Fibroblast of the aortic adventitia (primary cell): ENCODE measurements around the gene KIF16B. TPM values are rescaled to one million over a fixed set of nuclear protein-coding genes. Genes with fewer than 3 reads are reported as not detected.

Experiments
- DNase-seq: peaks from one replicate; pipeline ENCODE4 v3.0.0-alpha.2; 2010; ENCODE audit warnings: low read depth
- H3K4me3 ChIP-seq: 2 replicates; pipeline ENCODE4 v1.5.1; 2011; ENCODE audit warnings: low read depth, mild to moderate bottlenecking, control low read depth, low read length, moderate library complexity
- total RNA-seq: library from RNA; depleted of rRNA; stranded (reverse); fragments of >200 nt; gene quantifications from 2 replicates; pipeline ENCODE4 v1.2.3, GENCODE V29; 2012; ENCODE audit warnings: low replicate concordance
- TF ChIP-seq, protein P1 (sequence below): IDR thresholded peaks from 2 replicates; pipeline ENCODE4 v1.5.1; 2011; ENCODE audit warnings: mild to moderate bottlenecking, low read length, control low read depth, inconsistent platforms; ENCODE audit not compliant: insufficient read depth

The KIF16B gene
- total RNA-seq, 1 donor = 14.5 TPM

DNA sequence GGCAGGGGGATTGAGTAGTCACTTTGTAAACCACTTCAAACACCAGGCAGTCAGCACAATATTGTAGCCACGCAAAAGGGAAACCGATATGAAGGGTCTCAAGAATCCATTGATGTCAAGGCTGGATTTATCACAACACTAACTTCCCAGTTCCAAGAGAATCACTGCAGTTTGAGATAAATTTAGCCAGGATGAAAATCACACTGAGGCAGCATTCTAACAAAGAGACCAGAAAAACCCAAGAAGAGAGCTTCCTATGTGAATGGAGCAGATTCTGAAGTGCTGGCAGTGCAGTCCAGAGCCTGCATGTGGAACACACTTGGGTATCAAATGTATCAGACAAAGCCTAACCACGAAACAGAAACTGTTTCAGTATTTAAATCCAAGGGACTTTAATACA is 84.6 kb downstream of the KIF16B start:
- DNase-seq = no peak
- no peak overlapping the region for H3K4me3 ChIP-seq
- TF ChIP-seq, protein P1, sequence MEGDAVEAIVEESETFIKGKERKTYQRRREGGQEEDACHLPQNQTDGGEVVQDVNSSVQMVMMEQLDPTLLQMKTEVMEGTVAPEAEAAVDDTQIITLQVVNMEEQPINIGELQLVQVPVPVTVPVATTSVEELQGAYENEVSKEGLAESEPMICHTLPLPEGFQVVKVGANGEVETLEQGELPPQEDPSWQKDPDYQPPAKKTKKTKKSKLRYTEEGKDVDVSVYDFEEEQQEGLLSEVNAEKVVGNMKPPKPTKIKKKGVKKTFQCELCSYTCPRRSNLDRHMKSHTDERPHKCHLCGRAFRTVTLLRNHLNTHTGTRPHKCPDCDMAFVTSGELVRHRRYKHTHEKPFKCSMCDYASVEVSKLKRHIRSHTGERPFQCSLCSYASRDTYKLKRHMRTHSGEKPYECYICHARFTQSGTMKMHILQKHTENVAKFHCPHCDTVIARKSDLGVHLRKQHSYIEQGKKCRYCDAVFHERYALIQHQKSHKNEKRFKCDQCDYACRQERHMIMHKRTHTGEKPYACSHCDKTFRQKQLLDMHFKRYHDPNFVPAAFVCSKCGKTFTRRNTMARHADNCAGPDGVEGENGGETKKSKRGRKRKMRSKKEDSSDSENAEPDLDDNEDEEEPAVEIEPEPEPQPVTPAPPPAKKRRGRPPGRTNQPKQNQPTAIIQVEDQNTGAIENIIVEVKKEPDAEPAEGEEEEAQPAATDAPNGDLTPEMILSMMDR = no peak

DNA sequence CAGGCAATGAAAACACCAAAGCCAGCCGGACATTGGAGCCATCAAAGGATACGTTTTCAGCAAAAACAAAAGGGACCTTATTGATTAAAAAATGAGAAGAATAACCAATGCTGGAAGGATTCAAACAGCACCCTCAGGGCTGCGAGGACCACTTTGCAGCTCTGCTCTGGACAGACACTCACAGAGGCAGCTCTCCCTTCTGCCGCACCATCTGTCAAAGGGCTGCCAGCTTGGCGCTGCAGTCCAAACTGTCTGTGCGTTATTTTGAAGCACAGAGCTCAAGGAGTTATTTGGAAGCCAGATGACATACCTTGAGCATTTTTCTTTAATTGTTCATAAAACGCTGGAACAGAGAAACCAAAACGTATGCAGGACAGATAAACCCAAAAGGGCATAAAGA is 85.2 kb downstream of the KIF16B start:
- no peak for DNase-seq
- H3K4me3 ChIP-seq = no peak overlapping the region
- TF ChIP-seq, protein P1 = no peak

DNA sequence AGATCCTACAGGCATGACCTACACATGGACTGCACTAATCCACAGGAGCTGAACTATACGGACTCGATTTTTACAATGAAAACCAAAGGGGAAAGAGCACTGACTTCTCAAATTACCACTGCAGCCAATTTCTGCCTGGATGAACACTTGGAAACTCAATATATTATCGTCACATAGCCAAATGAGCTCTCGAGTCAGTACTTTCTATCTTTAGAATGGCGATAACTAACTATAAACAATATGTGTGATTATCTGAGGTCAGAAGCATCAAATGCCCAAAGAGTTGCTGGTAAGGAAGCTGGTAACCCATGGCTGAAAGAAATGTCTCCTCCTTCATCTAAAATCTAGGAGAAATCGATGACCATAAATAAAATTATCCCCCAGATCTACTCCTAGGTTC is 86.7 kb downstream of the KIF16B start:
- no peak overlapping the region for H3K4me3 ChIP-seq
- TF ChIP-seq, protein P1 = no peak
- DNase-seq = no peak

DNA sequence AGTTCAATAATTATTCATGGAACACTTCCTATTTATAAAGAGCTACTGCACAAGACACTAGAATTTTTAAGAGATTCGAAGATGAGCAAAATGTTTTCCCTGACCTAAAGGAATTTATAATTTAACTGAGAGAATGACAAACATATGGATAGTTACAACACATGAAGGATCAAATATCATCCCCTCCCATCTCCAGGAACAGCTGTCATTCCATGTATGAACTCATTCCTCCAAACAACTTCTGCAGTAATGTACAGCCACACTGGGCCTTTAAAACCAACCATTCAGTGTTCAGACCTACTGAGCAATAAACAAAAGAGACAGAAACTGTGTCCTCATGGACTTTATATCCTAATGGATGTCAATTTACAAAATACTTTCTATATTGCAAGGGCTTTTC is 87.8 kb downstream of the KIF16B start:
- H3K4me3 ChIP-seq = no peak overlapping the region
- DNase-seq = no peak
- TF ChIP-seq, protein P1 = no peak

DNA sequence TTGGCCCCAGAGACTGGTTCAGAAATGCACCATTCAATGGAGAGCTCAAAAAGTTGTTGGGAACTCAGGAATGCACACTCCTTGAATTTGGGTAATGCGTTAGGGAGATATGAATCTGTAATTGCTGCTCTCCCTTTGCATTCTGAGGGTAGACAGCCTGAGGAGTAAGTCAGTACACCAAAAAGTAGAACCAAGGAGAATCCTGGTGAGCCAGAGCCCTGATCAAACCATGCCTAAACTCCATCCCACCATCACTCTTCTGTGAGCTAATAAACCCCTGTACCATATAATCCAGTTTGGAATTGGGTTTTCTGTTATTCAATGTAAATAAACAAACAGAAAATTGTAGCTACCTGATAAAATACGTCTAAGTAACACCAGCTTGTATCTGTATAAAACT is 90.2 kb downstream of the KIF16B start:
- DNase-seq = no peak
- no peak overlapping the region for H3K4me3 ChIP-seq
- TF ChIP-seq, protein P1 = no peak

DNA sequence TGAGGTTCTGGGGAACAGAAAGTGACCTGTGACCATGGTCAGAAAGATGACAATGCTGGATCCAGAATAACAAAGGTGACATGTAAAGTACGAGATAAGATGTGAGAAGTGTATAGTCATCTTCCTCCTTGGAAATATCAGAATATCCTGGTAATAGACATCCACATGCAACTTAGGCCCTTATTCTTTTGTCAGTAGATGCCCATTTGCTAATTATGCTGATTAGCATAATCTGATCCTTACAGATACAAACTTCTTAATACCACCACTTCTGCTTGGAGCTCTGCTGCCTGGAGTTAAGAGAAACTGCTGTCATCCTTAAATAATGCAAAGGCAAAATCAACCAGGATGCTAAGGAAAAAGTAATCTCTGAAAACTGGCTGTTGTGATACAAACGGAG is 91.3 kb downstream of the KIF16B start:
- TF ChIP-seq, protein P1 = no peak
- DNase-seq = no peak
- no peak overlapping the region for H3K4me3 ChIP-seq

DNA sequence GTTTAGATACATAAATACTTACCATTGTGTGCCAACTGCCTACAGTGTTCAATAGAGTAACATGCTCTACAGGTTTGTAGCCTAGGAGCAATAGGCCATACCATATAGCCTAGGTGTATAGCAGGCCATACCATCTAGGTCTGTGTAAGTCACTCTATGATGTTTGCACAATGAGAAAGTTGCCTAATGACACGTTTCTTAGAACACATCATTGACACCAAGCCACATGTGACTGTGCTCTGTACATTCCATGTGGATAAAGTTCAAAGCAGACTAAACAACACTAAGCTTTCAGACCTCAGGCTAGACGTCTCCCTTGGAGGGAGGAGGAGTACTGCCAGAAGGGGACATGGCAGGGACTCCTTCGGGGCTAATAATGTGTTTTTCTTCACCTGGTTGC is 93.6 kb downstream of the KIF16B start:
- no peak for DNase-seq
- TF ChIP-seq, protein P1 = no peak

More for the DNA sequence above, 93.6 kb downstream of the KIF16B start:
- H3K4me3 ChIP-seq = no peak overlapping the region
